Aorta (tissue), 5 donors: ENCODE results near the gene TRPM1. TPM values are rescaled to one million over a fixed set of nuclear protein-coding genes. Genes with fewer than 3 reads are reported as not detected.

Experiments used
- ATAC-seq: fragments of 200-7000 bp; cut with Tn5 transposase; one replicate; pipeline ENCODE4 v1.9.1; 2022; ENCODE audit warnings: moderate library complexity; ENCODE audit not compliant: low FRiP score
- DNase-seq, 2 donors: peaks; one replicate each; pipeline ENCODE4 v3.0.0-alpha.2; 2020
- H3K27ac ChIP-seq, 2 donors: one replicate each; pipeline ENCODE4 v1.5.1; 2013; ENCODE audit warnings: low read length in 2 of 2, mild to moderate bottlenecking in 2 of 2, moderate library complexity in 2 of 2, control low read depth in 1 of 2, inconsistent platforms in 1 of 2, low read depth in 1 of 2
- H3K27me3 ChIP-seq, 2 donors: one replicate each; pipeline ENCODE4 v1.6.1; 2013; ENCODE audit warnings: control low read depth in 1 of 2, low read length in 1 of 2, mild to moderate bottlenecking in 1 of 2, moderate library complexity in 1 of 2; ENCODE audit not compliant: insufficient read depth in 2 of 2, control insufficient read depth in 1 of 2
- H3K36me3 ChIP-seq, 2 donors: one replicate each; pipeline ENCODE4 v1.6.1; 2013; ENCODE audit warnings: control low read depth in 1 of 2, low read length in 1 of 2, mild to moderate bottlenecking in 1 of 2; ENCODE audit not compliant: insufficient read depth in 2 of 2, control insufficient read depth in 1 of 2
- H3K4me1 ChIP-seq, 2 donors: one replicate each; pipeline ENCODE4 v1.6.1; 2013; ENCODE audit warnings: low read length in 2 of 2, control low read depth in 1 of 2, mild to moderate bottlenecking in 1 of 2, moderate library complexity in 1 of 2; ENCODE audit not compliant: insufficient read depth in 2 of 2, control insufficient read depth in 1 of 2
- H3K4me3 ChIP-seq, 2 donors: one replicate each; pipeline ENCODE4 v1.5.1; 2013; ENCODE audit warnings: low read length in 2 of 2, control low read depth in 1 of 2, mild to moderate bottlenecking in 1 of 2
- H3K9me3 ChIP-seq: one replicate; pipeline ENCODE4 v1.6.1; 2013; ENCODE audit warnings: mild to moderate bottlenecking, low read length; ENCODE audit not compliant: control insufficient read depth
- WGBS, 2 donors: extraction: QIAGEN DNeasy Blood & Tissue Kit; methylation state at CpG; one replicate each; pipeline ENCODE4 v1.1.7; 2013; 5-methylcytosine and 5-hydroxymethylcytosine counted together
- intact Hi-C, 2 donors: fragments of 100-400 bp; cut with DNase I; formaldehyde crosslinking; loops; one replicate each; pipeline versions ENCODE4 v1.14.2 to v1.15.0; 2022
- polyA plus RNA-seq, 2 donors: library from polyadenylated mRNA; stranded (reverse); fragments of 200-250 nt; gene quantifications; one replicate each; pipeline ENCODE4 v1.2.3, GENCODE V29; 2013
- total RNA-seq, 2 donors: library from RNA; stranded (reverse); fragmentation: NEBNext Ultra II Directional; extraction: Animal tissue kit (Norgen Biotek cat#: 25700); gene quantifications; one replicate each; pipeline ENCODE4 v1.2.1, GENCODE V29; 2021
- donor health status: healthy with polysubstance abuse.
- donor health status: Bipolar disorder and iron deficiency.
- donor health status: DM: no; HTN: no; CAD: no.
- donor health status: DM: no; HTN: no; CAD: no.
- donor health status: DM: yes; HTN: yes; CAD: no.

Gene TRPM1
- total and polyA plus RNA-seq, 4 donors, result not detected

- Histone ChIP-seq H3K9me3 (no peaks in the 10 kb centered on the region), H3K4me1 (no peaks in the 10 kb centered on the region), H3K27me3 (no peaks in the 10 kb centered on the region), H3K4me3 (no peak overlapping the region), H3K27ac (no peak overlapping the region), H3K36me3 (no peaks in the 10 kb centered on the region)
- 75 to 76% methylated on average over 10 of the region's 10 CpGs for WGBS, 2 donors
- DNase-seq, result no peak
- no peak for ATAC-seq
- intact Hi-C loops, result no loop called here
These were observed 50.6 kb downstream of the TRPM1 start for GRCh38 chr15:31050953-31051352.

GRCh38 chr15:31049682-31050615, 51.6 kb downstream of the TRPM1 start:
- no peaks in the 10 kb centered on the region for H3K9me3 ChIP-seq
- 62 to 70% methylated on average over 12 of the region's 12 CpGs for WGBS, 2 donors
- no peaks in the 10 kb centered on the region for H3K36me3 ChIP-seq
- DNase-seq, result no peak
- no peaks in the 10 kb centered on the region for H3K4me1 ChIP-seq
- ATAC-seq, result no peak
- intact Hi-C loops, result no loop called here
- H3K4me3 ChIP-seq, result no peak overlapping the region
- no peaks in the 10 kb centered on the region for H3K27me3 ChIP-seq
- no peak overlapping the region for H3K27ac ChIP-seq

- H3K36me3 ChIP-seq, result no peaks in the 10 kb centered on the region
- intact Hi-C loops, result no loop called here
- no peaks in the 10 kb centered on the region for H3K9me3 ChIP-seq
- H3K4me1 ChIP-seq, result no peaks in the 10 kb centered on the region
- no peaks in the 10 kb centered on the region for H3K27me3 ChIP-seq
- DNase-seq (no peak), ATAC-seq (no peak)
- 76 to 79% methylated on average over 10 of the region's 10 CpGs for WGBS, 2 donors
- H3K27ac ChIP-seq, result no peak overlapping the region
- no peak overlapping the region for H3K4me3 ChIP-seq
These were observed 52.4 kb downstream of the TRPM1 start for GRCh38 chr15:31049111-31049510.

- ATAC-seq, result no peak
- no peaks in the 10 kb centered on the region for H3K9me3 ChIP-seq
- no peak overlapping the region for H3K4me3 ChIP-seq
- no peak for DNase-seq
- intact Hi-C loops, result no loop called here
- no peaks in the 10 kb centered on the region for H3K4me1 ChIP-seq
- no peaks in the 10 kb centered on the region for H3K36me3 ChIP-seq
- no peaks in the 10 kb centered on the region for H3K27me3 ChIP-seq
- WGBS, 2 donors, result 87 to 88% methylated on average over 8 of the region's 8 CpGs
- H3K27ac ChIP-seq, result no peak overlapping the region
These were observed 54.1 kb downstream of the TRPM1 start for GRCh38 chr15:31047437-31047836.

GRCh38 chr15:31046759-31047359, 54.7 kb downstream of the TRPM1 start:
- Histone ChIP-seq H3K4me1 (no peaks in the 10 kb centered on the region), H3K36me3 (no peaks in the 10 kb centered on the region), H3K27me3 (no peaks in the 10 kb centered on the region), H3K9me3 (no peaks in the 10 kb centered on the region), H3K4me3 (no peak overlapping the region), H3K27ac (no peak overlapping the region)
- WGBS, 2 donors, result 80 to 82% methylated on average over 19 of the region's 19 CpGs
- DNase-seq (no peak), ATAC-seq (no peak)
- intact Hi-C loops, result no loop called here

GRCh38 chr15:31045606-31046005, 55.9 kb downstream of the TRPM1 start:
- no peak overlapping the region for H3K4me3 ChIP-seq
- no peak overlapping the region for H3K27ac ChIP-seq
- no peaks in the 10 kb centered on the region for H3K4me1 ChIP-seq
- DNase-seq, result no peak
- no peak for ATAC-seq
- intact Hi-C loops, result no loop called here
- H3K27me3 ChIP-seq, result no peaks in the 10 kb centered on the region
- H3K36me3 ChIP-seq, result no peaks in the 10 kb centered on the region
- H3K9me3 ChIP-seq, result no peaks in the 10 kb centered on the region
- 61 to 65% methylated on average over 3 of the region's 3 CpGs for WGBS, 2 donors

GRCh38 chr15:31042751-31043150, 58.8 kb downstream of the TRPM1 start:
- 28 to 39% methylated on average over 2 of the region's 2 CpGs for WGBS, 2 donors
- Histone ChIP-seq H3K9me3 (no peaks in the 10 kb centered on the region), H3K36me3 (no peaks in the 10 kb centered on the region), H3K27ac (no peak overlapping the region), H3K27me3 (no peaks in the 10 kb centered on the region), H3K4me1 (no peaks in the 10 kb centered on the region), H3K4me3 (no peak overlapping the region)
- DNase-seq (no peak), ATAC-seq (no peak)
- intact Hi-C loops, result no loop called here

- no peak overlapping the region for H3K4me3 ChIP-seq
- 92 to 94% methylated on average over 4 of the region's 4 CpGs for WGBS, 2 donors
- no peak for ATAC-seq
- H3K27ac ChIP-seq, result no peak overlapping the region
- DNase-seq, result no peak
- no peaks in the 10 kb centered on the region for H3K9me3 ChIP-seq
- H3K27me3 ChIP-seq, result no peaks in the 10 kb centered on the region
- H3K4me1 ChIP-seq, result no peaks in the 10 kb centered on the region
- intact Hi-C loops, result no loop called here
- no peaks in the 10 kb centered on the region for H3K36me3 ChIP-seq
These were observed 59.9 kb downstream of the TRPM1 start for GRCh38 chr15:31041610-31042009.

GRCh38 chr15:31040611-31041010, 60.9 kb downstream of the TRPM1 start:
- intact Hi-C loops, result no loop called here
- H3K9me3 ChIP-seq, result no peaks in the 10 kb centered on the region
- H3K27me3 ChIP-seq, result no peaks in the 10 kb centered on the region
- no peak for DNase-seq
- no peaks in the 10 kb centered on the region for H3K4me1 ChIP-seq
- H3K27ac ChIP-seq, result no peak overlapping the region
- no peak for ATAC-seq
- no peak overlapping the region for H3K4me3 ChIP-seq
- H3K36me3 ChIP-seq, result no peaks in the 10 kb centered on the region
- 89 to 96% methylated on average over 8 of the region's 8 CpGs for WGBS, 2 donors
